ENCODE results near the gene EXOG. TPM values are rescaled to one million over a fixed set of nuclear protein-coding genes. Genes with fewer than 3 reads are reported as not detected.

The EXOG gene
- total RNA-seq, 4 donors from 2014 or later, result 1.4 to 3.9 (median 2.3) TPM

GRCh38 chr3:38519651-38520050 is 23.5 kb downstream of the EXOG start:
- Histone ChIP-seq H3K9me3 (no peaks in the 10 kb centered on the region), H3K4me1 (no peaks in the 10 kb centered on the region), H3K4me3 (no peak overlapping the region), H3K27me3 (no peaks in the 10 kb centered on the region), H3K36me3 (peaks cover 19% of the 10 kb centered on the region), H3K27ac (no peak overlapping the region)
- 62% methylated on average over 5 of the region's 5 CpGs for WGBS
- no peak for DNase-seq (ENCODE audit: low spot score in 2 of 2)
- TF ChIP-seq POLR2A (IDR thresholded peaks at IDR 0.05) (no peak), EP300 (IDR thresholded peaks at IDR 0.05) (no peak), POLR2AphosphoS5 (IDR thresholded peaks at IDR 0.05) (no peak)
- TF ChIP-seq, protein P1, sequence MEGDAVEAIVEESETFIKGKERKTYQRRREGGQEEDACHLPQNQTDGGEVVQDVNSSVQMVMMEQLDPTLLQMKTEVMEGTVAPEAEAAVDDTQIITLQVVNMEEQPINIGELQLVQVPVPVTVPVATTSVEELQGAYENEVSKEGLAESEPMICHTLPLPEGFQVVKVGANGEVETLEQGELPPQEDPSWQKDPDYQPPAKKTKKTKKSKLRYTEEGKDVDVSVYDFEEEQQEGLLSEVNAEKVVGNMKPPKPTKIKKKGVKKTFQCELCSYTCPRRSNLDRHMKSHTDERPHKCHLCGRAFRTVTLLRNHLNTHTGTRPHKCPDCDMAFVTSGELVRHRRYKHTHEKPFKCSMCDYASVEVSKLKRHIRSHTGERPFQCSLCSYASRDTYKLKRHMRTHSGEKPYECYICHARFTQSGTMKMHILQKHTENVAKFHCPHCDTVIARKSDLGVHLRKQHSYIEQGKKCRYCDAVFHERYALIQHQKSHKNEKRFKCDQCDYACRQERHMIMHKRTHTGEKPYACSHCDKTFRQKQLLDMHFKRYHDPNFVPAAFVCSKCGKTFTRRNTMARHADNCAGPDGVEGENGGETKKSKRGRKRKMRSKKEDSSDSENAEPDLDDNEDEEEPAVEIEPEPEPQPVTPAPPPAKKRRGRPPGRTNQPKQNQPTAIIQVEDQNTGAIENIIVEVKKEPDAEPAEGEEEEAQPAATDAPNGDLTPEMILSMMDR (IDR thresholded peaks at IDR 0.05), result no peak

- TF ChIP-seq POLR2A (IDR thresholded peaks at IDR 0.05) (no peak), EP300 (IDR thresholded peaks at IDR 0.05) (no peak), POLR2AphosphoS5 (IDR thresholded peaks at IDR 0.05) (no peak)
- TF ChIP-seq, protein P1 (IDR thresholded peaks at IDR 0.05), result peak; percentile 84 to 87
- H3K9me3 ChIP-seq, result no peaks in the 10 kb centered on the region
- WGBS, result 2% methylated on average over 5 of the region's 5 CpGs
- peaks cover 18% of the 10 kb centered on the region for H3K36me3 ChIP-seq
- no peaks in the 10 kb centered on the region for H3K4me1 ChIP-seq
- H3K27me3 ChIP-seq, result no peaks in the 10 kb centered on the region
- no peak for DNase-seq (ENCODE audit: low spot score in 2 of 2)
- no peak overlapping the region for H3K27ac ChIP-seq
- H3K4me3 ChIP-seq, result no peak overlapping the region
These were observed 25.3 kb downstream of the EXOG start for GRCh38 chr3:38521391-38521987.

GRCh38 chr3:38522002-38522401 is 25.9 kb downstream of the EXOG start:
- no peak for TF ChIP-seq POLR2A (IDR thresholded peaks at IDR 0.05)
- TF ChIP-seq EP300 (IDR thresholded peaks at IDR 0.05), result no peak
- TF ChIP-seq, protein P1 (IDR thresholded peaks at IDR 0.05), result no peak
- TF ChIP-seq POLR2AphosphoS5 (IDR thresholded peaks at IDR 0.05), result no peak
- 91% methylated on average over 6 of the region's 6 CpGs for WGBS
- H3K4me3 ChIP-seq, result no peak overlapping the region
- H3K9me3 ChIP-seq, result no peaks in the 10 kb centered on the region
- no peaks in the 10 kb centered on the region for H3K27me3 ChIP-seq
- H3K27ac ChIP-seq, result no peak overlapping the region
- DNase-seq (ENCODE audit: low spot score in 2 of 2), result no peak
- no peaks in the 10 kb centered on the region for H3K4me1 ChIP-seq
- H3K36me3 ChIP-seq, result peaks cover 18% of the 10 kb centered on the region

- WGBS, result 92% methylated on average over 5 of the region's 5 CpGs
- Histone ChIP-seq H3K27me3 (no peaks in the 10 kb centered on the region), H3K36me3 (peaks cover 18% of the 10 kb centered on the region), H3K9me3 (no peaks in the 10 kb centered on the region), H3K4me1 (no peaks in the 10 kb centered on the region), H3K4me3 (no peak overlapping the region), H3K27ac (no peak overlapping the region)
- no peak for TF ChIP-seq EP300 (IDR thresholded peaks at IDR 0.05)
- no peak for TF ChIP-seq POLR2AphosphoS5 (IDR thresholded peaks at IDR 0.05)
- TF ChIP-seq, protein P1 (IDR thresholded peaks at IDR 0.05), result no peak
- no peak for TF ChIP-seq POLR2A (IDR thresholded peaks at IDR 0.05)
- no peak for DNase-seq (ENCODE audit: low spot score in 2 of 2)
These were observed 28.1 kb downstream of the EXOG start for GRCh38 chr3:38524141-38524739.

DNA sequence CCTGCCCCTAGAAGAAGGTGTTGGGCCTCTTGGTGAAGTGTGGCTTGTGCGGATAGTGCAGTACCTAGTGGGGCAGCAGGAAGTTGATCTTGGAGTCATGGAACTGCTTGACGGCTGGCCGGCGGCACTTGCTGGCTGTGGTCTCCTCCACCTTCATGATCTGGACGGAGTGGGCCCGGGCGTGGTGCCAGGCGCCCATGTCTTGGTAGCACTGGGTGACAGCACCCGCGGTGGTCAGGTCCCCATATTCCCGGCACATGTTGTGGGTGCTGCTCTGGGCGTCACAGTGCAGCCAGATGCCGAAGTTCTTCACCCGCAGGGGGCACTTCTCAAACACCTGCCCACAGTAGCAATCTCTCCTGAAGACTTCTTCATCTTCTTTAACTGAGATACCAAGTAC is 30.7 kb downstream of the EXOG start:
- no peak overlapping the region for H3K4me3 ChIP-seq
- H3K27ac ChIP-seq, result no peak overlapping the region
- no peaks in the 10 kb centered on the region for H3K4me1 ChIP-seq
- no peak for TF ChIP-seq POLR2AphosphoS5 (IDR thresholded peaks at IDR 0.05)
- no peak for TF ChIP-seq EP300 (IDR thresholded peaks at IDR 0.05)
- TF ChIP-seq, protein P1 (IDR thresholded peaks at IDR 0.05), result no peak
- TF ChIP-seq POLR2A (IDR thresholded peaks at IDR 0.05), result no peak
- H3K36me3 ChIP-seq, result peaks cover 18% of the 10 kb centered on the region
- 97% methylated on average over 7 of the region's 14 CpGs for WGBS
- H3K9me3 ChIP-seq, result no peaks in the 10 kb centered on the region
- DNase-seq (ENCODE audit: low spot score in 2 of 2), result no peak
- no peaks in the 10 kb centered on the region for H3K27me3 ChIP-seq

Measured in suprapubic skin (tissue), 4 donors.